Ascending aorta (tissue), 2 donors: ENCODE data around the gene PRPF19. TPM values are rescaled to one million over a fixed set of nuclear protein-coding genes. Genes with fewer than 3 reads are reported as not detected.

Source experiments
- DNase-seq, 2 donors: peaks; one replicate each; pipeline ENCODE4 v3.0.0-alpha.2; 2019; ENCODE audit warnings: low spot score in 2 of 2
- H3K27ac ChIP-seq, 2 donors: fragments of 200-600 bp; sonication (generic); one replicate each; pipeline ENCODE4 v1.5.1; 2016 to 2017; ENCODE audit warnings: mild to moderate bottlenecking in 1 of 2
- H3K27me3 ChIP-seq: fragments of 200-600 bp; sonication (generic); one replicate; pipeline ENCODE4 v1.5.1; 2017
- H3K36me3 ChIP-seq, 2 donors: fragments of 200-600 bp; sonication (generic); one replicate each; pipeline ENCODE4 v1.5.1; 2016
- H3K4me1 ChIP-seq, 2 donors: fragments of 200-600 bp; sonication (generic); one replicate each; pipeline ENCODE4 v1.5.1; 2016 to 2017; ENCODE audit warnings: mild to moderate bottlenecking in 1 of 2
- H3K4me3 ChIP-seq, 2 donors: fragments of 200-600 bp; sonication (generic); one replicate each; pipeline ENCODE4 v1.5.1; 2016 to 2017; ENCODE audit warnings: mild to moderate bottlenecking in 1 of 2
- H3K9me3 ChIP-seq, 2 donors: fragments of 200-600 bp; sonication (generic); one replicate each; pipeline ENCODE4 v1.5.1; 2016
- intact Hi-C: fragments of 100-400 bp; cut with DNase I; formaldehyde crosslinking; loops from one replicate; pipeline ENCODE4 v1.15.1; 2023
- total RNA-seq: library from RNA; depleted of rRNA; stranded (reverse); fragments of >200 nt; gene quantifications from one replicate; pipeline ENCODE4 v1.1.0, GENCODE V29; 2016
- TF ChIP-seq, protein P1 (sequence below), 3 experiments: fragments of 200-600 bp in 2 of 3; fragments of 450-650 bp in 1 of 3; sonication (generic) in 2 of 3; IDR thresholded peaks; one replicate each; pipeline ENCODE4 v1.5.1; 2016 to 2019; ENCODE audit warnings: antibody characterized with exemption in 3 of 3, mild to moderate bottlenecking in 1 of 3, moderate library complexity in 1 of 3

The PRPF19 gene
- total RNA-seq, 1 donor from 2014 or later = 61.6 TPM

DNA sequence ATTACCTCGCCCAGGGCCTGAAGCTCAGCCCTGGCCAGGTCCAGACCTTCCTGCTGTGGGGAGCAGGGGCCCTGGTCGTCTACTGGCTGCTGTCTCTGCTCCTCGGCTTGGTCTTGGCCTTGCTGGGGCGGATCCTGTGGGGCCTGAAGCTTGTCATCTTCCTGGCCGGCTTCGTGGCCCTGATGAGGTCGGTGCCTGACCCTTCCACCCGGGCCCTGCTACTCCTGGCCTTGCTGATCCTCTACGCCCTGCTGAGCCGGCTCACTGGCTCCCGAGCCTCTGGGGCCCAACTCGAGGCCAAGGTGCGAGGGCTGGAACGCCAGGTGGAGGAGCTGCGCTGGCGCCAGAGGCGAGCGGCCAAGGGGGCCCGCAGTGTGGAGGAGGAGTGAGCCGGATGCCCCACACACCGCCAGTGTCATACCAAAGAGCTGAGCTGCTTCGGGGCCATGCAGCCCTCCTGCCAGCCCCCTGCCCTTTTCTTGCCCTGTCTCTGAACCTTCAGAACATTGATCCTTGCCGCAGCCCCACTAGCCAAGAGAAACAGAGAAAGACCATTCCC lies 15.5 kb upstream of the PRPF19 start:
- Histone ChIP-seq H3K4me3 (no peak overlapping the region), H3K36me3 (peaks cover 33 to 40% of the 10 kb centered on the region in 2 donors), H3K9me3 (no peaks in the 10 kb centered on the region), H3K27ac (no peak overlapping the region), H3K27me3 (no peaks in the 10 kb centered on the region), H3K4me1 (peaks cover 8 to 17% of the 10 kb centered on the region in 2 donors)
- no peak for DNase-seq
- intact Hi-C loops = no loop called here
- TF ChIP-seq, protein P1, sequence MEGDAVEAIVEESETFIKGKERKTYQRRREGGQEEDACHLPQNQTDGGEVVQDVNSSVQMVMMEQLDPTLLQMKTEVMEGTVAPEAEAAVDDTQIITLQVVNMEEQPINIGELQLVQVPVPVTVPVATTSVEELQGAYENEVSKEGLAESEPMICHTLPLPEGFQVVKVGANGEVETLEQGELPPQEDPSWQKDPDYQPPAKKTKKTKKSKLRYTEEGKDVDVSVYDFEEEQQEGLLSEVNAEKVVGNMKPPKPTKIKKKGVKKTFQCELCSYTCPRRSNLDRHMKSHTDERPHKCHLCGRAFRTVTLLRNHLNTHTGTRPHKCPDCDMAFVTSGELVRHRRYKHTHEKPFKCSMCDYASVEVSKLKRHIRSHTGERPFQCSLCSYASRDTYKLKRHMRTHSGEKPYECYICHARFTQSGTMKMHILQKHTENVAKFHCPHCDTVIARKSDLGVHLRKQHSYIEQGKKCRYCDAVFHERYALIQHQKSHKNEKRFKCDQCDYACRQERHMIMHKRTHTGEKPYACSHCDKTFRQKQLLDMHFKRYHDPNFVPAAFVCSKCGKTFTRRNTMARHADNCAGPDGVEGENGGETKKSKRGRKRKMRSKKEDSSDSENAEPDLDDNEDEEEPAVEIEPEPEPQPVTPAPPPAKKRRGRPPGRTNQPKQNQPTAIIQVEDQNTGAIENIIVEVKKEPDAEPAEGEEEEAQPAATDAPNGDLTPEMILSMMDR (IDR thresholded peaks at IDR 0.05) = no peak

DNA sequence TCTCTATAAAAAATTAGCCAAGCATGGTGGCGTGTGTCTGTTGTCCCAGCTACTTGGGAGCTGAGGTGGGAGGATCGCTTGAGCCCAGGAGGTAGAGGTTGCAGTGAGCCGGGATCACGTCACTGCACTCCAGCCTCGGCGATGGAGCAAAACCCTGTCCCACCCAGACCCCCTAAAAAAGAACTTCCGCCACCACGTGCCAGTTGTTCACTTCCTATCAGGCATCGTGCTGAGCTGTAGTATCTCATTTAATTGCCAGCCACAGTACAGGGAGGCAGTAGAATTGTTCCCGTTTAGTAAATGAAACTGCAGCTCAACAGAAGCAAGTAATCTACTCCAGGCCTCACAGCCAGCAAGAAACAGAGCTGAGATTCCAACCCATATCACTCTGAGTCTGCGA lies 14.9 kb upstream of the PRPF19 start:
- Histone ChIP-seq H3K9me3 (no peaks in the 10 kb centered on the region), H3K36me3 (peaks cover 33 to 40% of the 10 kb centered on the region in 2 donors), H3K4me3 (no peak overlapping the region), H3K27ac (no peak overlapping the region), H3K4me1 (peaks cover 8 to 23% of the 10 kb centered on the region in 2 donors), H3K27me3 (no peaks in the 10 kb centered on the region)
- TF ChIP-seq, protein P1 (IDR thresholded peaks at IDR 0.05) = no peak
- DNase-seq = no peak
- intact Hi-C loops = no loop called here

DNA sequence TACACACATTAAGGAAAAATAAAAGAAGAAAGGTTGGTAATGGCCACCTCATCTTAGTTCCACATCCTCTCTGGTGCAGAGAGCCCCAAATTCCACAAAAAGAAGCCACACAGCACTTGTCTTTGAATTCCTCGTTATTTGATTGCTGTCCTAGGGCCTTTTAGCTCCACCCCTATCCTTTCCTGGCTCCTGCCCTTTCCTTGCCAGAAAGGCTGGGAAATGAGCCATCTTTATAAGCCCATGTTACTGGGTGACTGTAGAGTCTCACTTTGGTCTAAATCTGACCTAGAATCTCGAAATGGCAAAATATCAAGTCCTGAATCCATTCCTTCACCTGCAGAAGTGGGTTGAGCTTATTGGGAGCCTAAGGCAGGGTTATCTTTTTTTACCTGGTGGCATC lies 13.6 kb upstream of the PRPF19 start:
- Histone ChIP-seq H3K9me3 (no peaks in the 10 kb centered on the region), H3K4me1 (peaks cover 6 to 30% of the 10 kb centered on the region in 2 donors), H3K27me3 (no peaks in the 10 kb centered on the region), H3K4me3 (no peak overlapping the region), H3K27ac (no peak overlapping the region), H3K36me3 (peaks cover 33 to 40% of the 10 kb centered on the region in 2 donors)
- TF ChIP-seq, protein P1 (IDR thresholded peaks at IDR 0.05) = no peak
- intact Hi-C loops = loop anchor here (5.0 kb wide), 2 partner anchors 32 to 207 kb away; partner anchors contain the start of gene SLC15A3
- no peak for DNase-seq

DNA sequence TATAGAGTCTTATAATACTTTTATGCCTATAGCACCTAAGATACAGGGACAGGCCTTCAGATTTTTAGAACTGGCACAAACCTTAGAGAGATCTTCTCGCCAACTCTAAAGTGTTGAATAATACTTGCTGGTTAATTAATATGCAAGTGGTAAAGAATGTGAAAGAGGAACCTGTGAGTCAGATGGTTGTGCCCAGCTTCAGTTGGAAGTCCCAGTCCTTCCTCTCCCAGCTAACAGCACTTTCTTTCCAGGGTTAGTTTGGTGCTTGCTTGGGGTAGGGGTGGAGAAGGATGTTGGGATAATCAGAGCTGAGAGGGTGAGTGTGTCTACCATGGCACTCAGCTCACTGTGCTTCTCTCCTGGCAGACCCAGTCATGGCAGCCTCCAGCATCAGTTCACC lies 12.9 kb upstream of the PRPF19 start:
- H3K9me3 ChIP-seq = no peaks in the 10 kb centered on the region
- peaks cover 0 to 24% of the 10 kb centered on the region in 2 donors for H3K4me1 ChIP-seq
- no peak overlapping the region for H3K27ac ChIP-seq
- no peak for DNase-seq
- no peaks in the 10 kb centered on the region for H3K27me3 ChIP-seq
- intact Hi-C loops = loop anchor here (5.0 kb wide), 2 partner anchors 33 to 208 kb away; partner anchors contain the start of gene SLC15A3
- TF ChIP-seq, protein P1 (IDR thresholded peaks at IDR 0.05) = no peak
- no peak overlapping the region for H3K4me3 ChIP-seq
- H3K36me3 ChIP-seq = peaks cover 33 to 40% of the 10 kb centered on the region in 2 donors

DNA sequence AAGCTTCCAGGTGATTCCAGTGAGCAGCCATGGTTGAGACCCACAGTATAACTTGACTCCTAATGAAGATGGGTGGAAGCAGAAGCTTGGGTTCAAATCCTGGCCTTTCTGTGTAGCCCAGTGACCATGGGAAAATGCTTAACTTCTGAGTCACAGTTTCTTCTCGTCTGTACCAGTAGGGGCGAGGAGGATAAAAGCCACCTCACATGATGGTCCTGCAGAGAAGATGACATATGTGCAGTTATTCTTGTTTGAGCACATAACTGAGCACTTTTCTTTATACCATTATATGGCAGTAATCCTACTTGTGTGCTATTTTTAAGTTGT lies 12.5 kb upstream of the PRPF19 start:
- Histone ChIP-seq H3K9me3 (no peaks in the 10 kb centered on the region), H3K36me3 (peaks cover 33 to 40% of the 10 kb centered on the region in 2 donors), H3K4me3 (no peak overlapping the region), H3K4me1 (peaks cover 0 to 22% of the 10 kb centered on the region in 2 donors), H3K27me3 (no peaks in the 10 kb centered on the region), H3K27ac (no peak overlapping the region)
- DNase-seq = no peak
- intact Hi-C loops = loop anchor here (5.0 kb wide), 2 partner anchors 33 to 208 kb away; partner anchors contain the start of gene SLC15A3
- TF ChIP-seq, protein P1 (IDR thresholded peaks at IDR 0.05) = no peak
